NCI-H345 (cell line): ENCODE measurements around the gene C1GALT1.
"Not testable (repeated sequence)": the region's sequence is repeated elsewhere in the genome, so short reads cannot be mapped to it uniquely, and the experiment has no call there.

ENCODE experiments used
- DNase-seq: peaks from one replicate; lab custom pipeline; 2025; lab: John Stamatoyannopoulos, UW

C1GALT1 gene

GRCh38 chr7:7237201-7237977, 55.0 kb downstream of the C1GALT1 start:
- DNase-seq = no peak

GRCh38 chr7:7237978-7238267, 55.6 kb downstream of the C1GALT1 start:
- DNase-seq = no peak

GRCh38 chr7:7239346-7239745, 57.0 kb downstream of the C1GALT1 start:
- DNase-seq = no peak

- no peak for DNase-seq
Observed at GRCh38 chr7:7242899-7243298, 60.6 kb downstream of the C1GALT1 start.

- DNase-seq = not testable (repeated sequence)
Observed at GRCh38 chr7:7245233-7245632, 62.9 kb downstream of the C1GALT1 start.

GRCh38 chr7:7246223-7246622, 63.9 kb downstream of the C1GALT1 start:
- no peak for DNase-seq

GRCh38 chr7:7247658-7248057, 65.3 kb downstream of the C1GALT1 start:
- no peak for DNase-seq

GRCh38 chr7:7249814-7250213, 67.5 kb downstream of the C1GALT1 start:
- DNase-seq = no peak

GRCh38 chr7:7251742-7252141, 69.4 kb downstream of the C1GALT1 start:
- DNase-seq = no peak

GRCh38 chr7:7254319-7254718, 72.0 kb downstream of the C1GALT1 start:
- no peak for DNase-seq

- no peak for DNase-seq
Observed at GRCh38 chr7:7254908-7255307, 72.6 kb downstream of the C1GALT1 start.

GRCh38 chr7:7256731-7257274, 74.5 kb downstream of the C1GALT1 start:
- DNase-seq = no peak

- DNase-seq = no peak
Observed at GRCh38 chr7:7257899-7258692, 75.8 kb downstream of the C1GALT1 start.

GRCh38 chr7:7261863-7262262, 79.5 kb downstream of the C1GALT1 start:
- no peak for DNase-seq

GRCh38 chr7:7263297-7264230, 81.2 kb downstream of the C1GALT1 start:
- DNase-seq = no peak

GRCh38 chr7:7264306-7265040, 82.1 kb downstream of the C1GALT1 start:
- no peak for DNase-seq

GRCh38 chr7:7265081-7266075, 83.0 kb downstream of the C1GALT1 start:
- no peak for DNase-seq

- no peak for DNase-seq
Observed at GRCh38 chr7:7266257-7266881, 84.0 kb downstream of the C1GALT1 start.

GRCh38 chr7:7271094-7271874, 88.9 kb downstream of the C1GALT1 start:
- DNase-seq = no peak
